Breast epithelium (tissue), 4 donors: ENCODE measurements around the gene PDGFD. TPM values are rescaled to one million over a fixed set of nuclear protein-coding genes. Genes with fewer than 3 reads are reported as not detected.

ENCODE experiments used
- DNase-seq, 2 donors: peaks; one replicate each; pipeline ENCODE4 v3.0.0-alpha.2; 2019; ENCODE audit warnings: low spot score in 2 of 2
- H3K27ac ChIP-seq, 2 donors: fragments of 200-600 bp; sonication (generic) in 1 of 2; one replicate each; pipeline ENCODE4 v1.5.1; 2016 to 2019; ENCODE audit warnings: mild to moderate bottlenecking in 1 of 2
- H3K27me3 ChIP-seq, 2 donors: fragments of 200-600 bp; sonication (generic) in 1 of 2; one replicate each; pipeline versions ENCODE4 v1.5.1 to v1.6.0; 2017 to 2019; ENCODE audit warnings: control low read depth in 1 of 2, mild to moderate bottlenecking in 1 of 2
- H3K36me3 ChIP-seq: fragments of 200-600 bp; one replicate; pipeline ENCODE4 v1.5.1; 2019
- H3K4me1 ChIP-seq, 2 donors: fragments of 200-600 bp; sonication (generic); one replicate each; pipeline ENCODE4 v1.5.1; 2016 to 2019; ENCODE audit warnings: control low read depth in 1 of 2
- H3K4me3 ChIP-seq, 3 donors: fragments of 200-600 bp; sonication (generic); 1 replicate in 2 of 3; 2 replicates in 1 of 3; pipeline ENCODE4 v1.5.1; 2016 to 2019; ENCODE audit warnings: mild to moderate bottlenecking in 3 of 3, moderate library complexity in 2 of 3
- H3K9me3 ChIP-seq, 2 donors: fragments of 200-600 bp; sonication (generic) in 1 of 2; one replicate each; pipeline ENCODE4 v1.5.1; 2016 to 2019; ENCODE audit warnings: control low read depth in 1 of 2
- CTCF ChIP-seq, 3 donors: fragments of 450-650 bp; IDR thresholded peaks; one replicate each; pipeline ENCODE4 v1.5.1; 2016 to 2017; ENCODE audit warnings: antibody characterized with exemption in 3 of 3, mild to moderate bottlenecking in 3 of 3, moderate library complexity in 3 of 3
- POLR2A ChIP-seq: fragments of 450-650 bp; IDR thresholded peaks from one replicate; pipeline ENCODE4 v1.6.1; 2016; ENCODE audit warnings: antibody characterized with exemption, mild to moderate bottlenecking, moderate library complexity
- POLR2AphosphoS5 ChIP-seq, 3 donors: sonication (generic); formaldehyde crosslinking; IDR thresholded peaks; one replicate each; pipeline ENCODE4 v1.6.1; 2017; ENCODE audit warnings: antibody characterized with exemption in 3 of 3
- intact Hi-C: fragments of 100-400 bp; cut with DNase I; formaldehyde crosslinking; loops from one replicate; pipeline ENCODE4 v1.15.1; 2023; ENCODE audit warnings: low total_unique reads
- total RNA-seq, 3 donors: library from RNA; depleted of rRNA; stranded (reverse); fragments of >200 nt; gene quantifications; one replicate each; pipeline ENCODE4 v1.1.0, GENCODE V29; 2016

The PDGFD gene
- total RNA-seq, 3 donors from 2014 or later = 21.8 to 76.0 (median 53.1) TPM

DNA sequence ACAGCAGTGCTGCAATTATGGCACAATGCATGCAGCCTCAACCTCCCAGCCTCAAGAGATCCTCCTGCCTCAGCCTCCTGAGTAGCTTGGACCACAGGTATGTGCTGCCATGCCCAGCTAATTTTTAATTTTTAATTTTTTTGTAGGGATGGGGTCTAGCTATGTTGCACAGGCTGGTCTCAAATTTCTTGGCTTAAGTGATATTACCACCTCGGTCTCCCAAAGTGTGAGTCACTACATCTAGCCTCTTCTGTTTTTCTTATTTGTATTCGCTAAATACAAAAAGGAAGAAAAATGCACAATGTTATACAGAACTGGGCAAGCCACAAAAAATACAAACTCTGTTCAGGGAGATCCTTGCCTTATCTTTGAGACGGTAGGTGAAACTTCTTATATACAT is 65.4 kb downstream of the PDGFD start:
- no peaks in the 10 kb centered on the region for H3K36me3 ChIP-seq
- no peak for TF ChIP-seq POLR2A
- TF ChIP-seq POLR2AphosphoS5 (IDR thresholded peaks at IDR 0.05) = no peak
- TF ChIP-seq CTCF (IDR thresholded peaks at IDR 0.05) = no peak
- DNase-seq = no peak
- no peaks in the 10 kb centered on the region for H3K27me3 ChIP-seq
- no peak overlapping the region for H3K4me3 ChIP-seq
- no peak overlapping the region for H3K27ac ChIP-seq
- intact Hi-C loops = no loop called here
- no peaks in the 10 kb centered on the region for H3K4me1 ChIP-seq
- no peaks in the 10 kb centered on the region for H3K9me3 ChIP-seq

DNA sequence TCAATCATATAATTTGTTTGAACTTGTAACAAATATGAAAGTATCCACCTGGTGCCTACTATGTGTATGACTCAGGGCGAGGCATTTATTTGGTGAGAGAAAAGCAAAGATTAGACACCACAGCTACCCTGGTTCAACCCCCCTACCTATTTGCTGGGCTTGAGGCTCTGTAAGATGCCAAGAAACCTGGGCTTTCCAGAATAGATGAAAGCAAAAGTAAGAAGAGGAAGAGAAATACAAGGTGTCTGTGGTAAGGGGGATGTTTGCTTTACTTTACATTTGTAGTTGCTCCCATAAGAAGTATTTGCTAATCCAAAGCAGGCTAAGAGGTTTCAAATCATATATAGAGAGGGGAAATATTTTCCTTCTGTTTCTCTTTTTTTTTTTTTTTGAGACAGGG is 65.8 kb downstream of the PDGFD start:
- Histone ChIP-seq H3K27ac (no peak overlapping the region), H3K9me3 (no peaks in the 10 kb centered on the region), H3K36me3 (no peaks in the 10 kb centered on the region), H3K27me3 (no peaks in the 10 kb centered on the region), H3K4me3 (no peak overlapping the region), H3K4me1 (no peaks in the 10 kb centered on the region)
- no peak for TF ChIP-seq POLR2AphosphoS5 (IDR thresholded peaks at IDR 0.05)
- TF ChIP-seq POLR2A = no peak
- no peak for TF ChIP-seq CTCF (IDR thresholded peaks at IDR 0.05)
- intact Hi-C loops = no loop called here
- no peak for DNase-seq

DNA sequence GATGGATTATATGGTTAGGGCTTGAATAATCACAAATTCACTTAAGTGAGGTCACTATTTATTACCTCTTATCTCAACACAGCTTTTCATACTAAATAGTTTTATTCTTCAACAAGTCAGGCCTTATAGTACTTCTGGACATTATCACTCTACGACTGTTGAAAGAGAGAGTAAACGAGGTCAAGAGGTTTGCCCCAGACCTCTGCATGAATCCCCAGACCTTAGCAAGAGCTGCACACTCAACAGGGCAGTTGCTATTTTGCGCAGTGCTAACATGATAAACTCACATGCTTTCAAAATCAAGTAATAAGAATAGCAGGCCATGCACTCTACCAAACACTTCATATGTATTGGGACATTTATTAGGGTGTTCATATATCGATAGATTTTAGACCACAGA is 67.0 kb downstream of the PDGFD start:
- DNase-seq = no peak
- Histone ChIP-seq H3K36me3 (no peaks in the 10 kb centered on the region), H3K9me3 (no peaks in the 10 kb centered on the region), H3K27me3 (no peaks in the 10 kb centered on the region), H3K4me1 (no peaks in the 10 kb centered on the region), H3K27ac (no peak overlapping the region), H3K4me3 (no peak overlapping the region)
- intact Hi-C loops = no loop called here
- TF ChIP-seq CTCF (IDR thresholded peaks at IDR 0.05) (no peak), POLR2AphosphoS5 (IDR thresholded peaks at IDR 0.05) (no peak)

GRCh38 chr11:104095791-104096190 is 68.2 kb downstream of the PDGFD start:
- DNase-seq = no peak
- Histone ChIP-seq H3K4me3 (no peak overlapping the region), H3K9me3 (no peaks in the 10 kb centered on the region), H3K27ac (no peak overlapping the region), H3K4me1 (no peaks in the 10 kb centered on the region), H3K36me3 (no peaks in the 10 kb centered on the region), H3K27me3 (no peaks in the 10 kb centered on the region)
- TF ChIP-seq CTCF (IDR thresholded peaks at IDR 0.05) = no peak
- TF ChIP-seq POLR2AphosphoS5 (IDR thresholded peaks at IDR 0.05) = no peak
- no peak for TF ChIP-seq POLR2A
- intact Hi-C loops = no loop called here

GRCh38 chr11:104094576-104094975 is 69.4 kb downstream of the PDGFD start:
- TF ChIP-seq POLR2A = no peak
- TF ChIP-seq CTCF (IDR thresholded peaks at IDR 0.05) = no peak
- no peak for TF ChIP-seq POLR2AphosphoS5 (IDR thresholded peaks at IDR 0.05)
- Histone ChIP-seq H3K27me3 (no peaks in the 10 kb centered on the region), H3K4me1 (no peaks in the 10 kb centered on the region), H3K9me3 (no peaks in the 10 kb centered on the region), H3K4me3 (no peak overlapping the region), H3K36me3 (no peaks in the 10 kb centered on the region), H3K27ac (peak overlapping the region in 1 of 2 donors; percentile 34)
- DNase-seq = no peak
- intact Hi-C loops = no loop called here
